SHP77 (cell line): ENCODE results near the gene TGFBR3L.
"Not testable (repeated sequence)": the region's sequence is repeated elsewhere in the genome, so short reads cannot be mapped to it uniquely, and the experiment has no call there.

ENCODE experiments used
- DNase-seq, 2 experiments: peaks; one replicate each; lab custom pipeline; 2025; lab: John Stamatoyannopoulos, UW

TGFBR3L gene

GRCh38 chr19:7928334-7928706 lies 13.7 kb downstream of the TGFBR3L start:
- no peak for DNase-seq

- peak; percentile 15 to 28 for DNase-seq
Measured at GRCh38 chr19:7928741-7929701, 14.4 kb downstream of the TGFBR3L start.

- DNase-seq: not testable (repeated sequence)
Measured at GRCh38 chr19:7930030-7930429, 15.4 kb downstream of the TGFBR3L start.

GRCh38 chr19:7930765-7931164 lies 16.1 kb downstream of the TGFBR3L start:
- DNase-seq: no peak

GRCh38 chr19:7931221-7932061 lies 16.8 kb downstream of the TGFBR3L start:
- no peak for DNase-seq

GRCh38 chr19:7932276-7932929 lies 17.8 kb downstream of the TGFBR3L start:
- DNase-seq: no peak

GRCh38 chr19:7932930-7933300 lies 18.3 kb downstream of the TGFBR3L start:
- no peak for DNase-seq

GRCh38 chr19:7933411-7933810 lies 18.8 kb downstream of the TGFBR3L start:
- DNase-seq: no peak

GRCh38 chr19:7933828-7934725 lies 19.4 kb downstream of the TGFBR3L start:
- no peak for DNase-seq

GRCh38 chr19:7934766-7935165 lies 20.1 kb downstream of the TGFBR3L start:
- no peak for DNase-seq

GRCh38 chr19:7940841-7941240 lies 26.2 kb downstream of the TGFBR3L start:
- no peak for DNase-seq

GRCh38 chr19:7941895-7942596 lies 27.4 kb downstream of the TGFBR3L start:
- DNase-seq: no peak

GRCh38 chr19:7942981-7943443 lies 28.4 kb downstream of the TGFBR3L start:
- no peak for DNase-seq

GRCh38 chr19:7943444-7944176 lies 29.0 kb downstream of the TGFBR3L start, which contains the start of gene TIMM44:
Gene TIMM44, minus strand, starts transcription at chr19:7943666. Its CDS starts 15 bp downstream, at chr19:7943651.
- peak; percentile 99 for DNase-seq

- DNase-seq: peak; percentile 67 to 86
Measured at GRCh38 chr19:7944177-7944761, 29.6 kb downstream of the TGFBR3L start.

GRCh38 chr19:7947939-7948338 lies 33.3 kb downstream of the TGFBR3L start:
- no peak for DNase-seq

- DNase-seq: no peak
Measured at GRCh38 chr19:7953060-7953459, 38.4 kb downstream of the TGFBR3L start.

- DNase-seq: no peak
Measured at GRCh38 chr19:7953576-7953975, 38.9 kb downstream of the TGFBR3L start.

- no peak for DNase-seq
Measured at GRCh38 chr19:7955696-7956095, 41.1 kb downstream of the TGFBR3L start.
